NCI-H524 (cell line): ENCODE data around the gene PAPOLG.
"Not testable (repeated sequence)": the region's sequence is repeated elsewhere in the genome, so short reads cannot be mapped to it uniquely, and the experiment has no call there.

Experiments used
- DNase-seq, 2 experiments: peaks; one replicate each; lab custom pipeline; 2025; lab: John Stamatoyannopoulos, UW

PAPOLG gene

DNA sequence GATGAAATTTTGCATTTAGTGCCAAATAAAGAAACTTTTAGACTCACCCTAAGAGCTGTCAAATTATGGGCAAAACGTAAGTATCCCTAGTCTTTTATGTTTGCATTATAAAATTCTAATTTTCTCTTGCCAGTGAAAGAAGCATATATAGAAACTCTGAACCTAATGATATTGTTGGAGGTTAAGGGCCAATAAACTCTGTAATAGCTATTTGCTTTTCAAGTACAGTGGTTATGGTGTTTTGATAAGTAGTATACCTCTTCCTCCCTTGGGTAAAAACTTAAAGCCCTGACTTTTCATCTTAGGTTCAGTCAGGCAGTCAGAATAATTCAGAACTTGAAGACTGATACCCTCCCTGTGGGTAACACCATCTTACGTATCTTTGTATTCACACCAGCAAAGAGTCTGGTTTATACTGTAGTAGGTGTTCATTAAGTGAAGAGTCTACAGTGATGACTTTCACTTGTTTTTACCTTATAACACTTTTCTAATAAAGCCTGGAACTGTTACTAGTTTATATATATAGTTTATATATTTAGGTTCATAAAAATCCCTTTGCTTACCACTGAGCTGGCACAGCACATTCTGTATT is 19.1 kb downstream of the PAPOLG start:
- DNase-seq = no peak

DNA sequence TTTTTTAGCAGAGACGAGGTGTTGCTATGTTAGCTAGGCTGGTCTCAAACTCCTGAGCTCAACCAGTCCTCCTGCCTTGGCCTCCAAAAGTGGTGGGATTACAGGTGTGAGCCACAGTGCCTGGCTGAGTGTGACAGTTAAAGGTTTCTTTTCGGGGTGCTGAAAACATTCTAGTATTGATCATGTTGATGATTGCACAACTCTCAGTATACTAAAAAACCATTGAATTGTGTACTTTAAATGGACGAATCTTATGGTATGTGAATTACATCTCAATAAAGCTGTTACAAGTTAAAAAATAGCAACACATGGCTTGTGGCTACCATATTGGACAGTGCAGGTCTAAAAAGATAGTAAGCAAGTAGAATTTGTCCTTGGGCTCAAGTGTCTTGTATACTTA is 22.3 kb downstream of the PAPOLG start:
- DNase-seq = no peak

GRCh38 chr2:60779426-60779825 is 23.4 kb downstream of the PAPOLG start:
- DNase-seq = no peak

GRCh38 chr2:60780721-60781120 is 24.7 kb downstream of the PAPOLG start:
- DNase-seq = no peak

DNA sequence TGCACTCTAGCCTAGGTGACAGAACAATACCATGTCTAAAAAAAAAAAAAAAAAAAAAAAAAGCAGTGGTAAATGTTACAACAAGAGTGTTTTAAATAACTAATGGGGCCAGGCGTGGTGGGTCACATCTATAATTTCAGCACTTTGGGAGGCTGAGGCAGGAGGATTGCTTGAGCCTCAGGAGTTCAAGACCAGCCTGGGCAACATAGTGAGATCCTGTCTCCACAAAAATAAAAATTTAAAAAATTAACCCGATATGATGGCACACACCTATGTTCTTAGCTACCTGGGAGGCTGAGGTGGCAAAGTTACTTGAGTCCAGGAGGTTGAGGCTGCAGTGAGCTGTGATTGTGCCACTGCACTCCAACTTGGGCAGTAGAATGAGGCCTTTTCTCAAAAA is 37.1 kb downstream of the PAPOLG start:
- no peak for DNase-seq

DNA sequence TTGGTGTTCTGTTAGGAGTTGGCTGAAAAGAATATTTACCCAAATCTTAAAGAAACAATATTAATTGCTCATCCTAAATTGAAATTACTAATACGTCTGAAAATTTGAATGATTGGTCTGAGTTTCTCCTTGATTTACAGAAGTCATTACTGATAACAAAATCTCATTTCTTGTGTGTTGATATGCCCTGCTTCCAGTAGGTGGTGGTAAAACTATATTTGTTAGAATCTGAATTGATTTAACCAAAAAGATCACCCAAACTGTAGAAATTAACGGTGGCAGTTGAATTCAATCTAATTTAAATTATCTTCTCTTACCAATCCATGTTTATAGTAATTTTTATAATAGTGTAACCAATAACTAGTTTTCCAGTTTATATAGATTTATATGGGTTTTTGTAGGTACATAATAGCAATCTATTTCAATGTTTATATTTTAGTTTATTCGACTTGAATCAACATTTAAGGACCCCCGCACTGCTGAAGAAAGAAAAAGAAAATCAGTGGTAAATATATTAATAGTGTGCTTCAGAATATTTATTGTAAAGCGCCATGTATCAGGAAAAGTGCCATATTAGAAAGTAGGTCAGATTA is 38.3 kb downstream of the PAPOLG start:
- DNase-seq = peak in 1 of 2 experiments; percentile 33

GRCh38 chr2:60796573-60797509 is 40.8 kb downstream of the PAPOLG start:
- DNase-seq = no peak

GRCh38 chr2:60804473-60804872 is 48.4 kb downstream of the PAPOLG start:
- no peak for DNase-seq

DNA sequence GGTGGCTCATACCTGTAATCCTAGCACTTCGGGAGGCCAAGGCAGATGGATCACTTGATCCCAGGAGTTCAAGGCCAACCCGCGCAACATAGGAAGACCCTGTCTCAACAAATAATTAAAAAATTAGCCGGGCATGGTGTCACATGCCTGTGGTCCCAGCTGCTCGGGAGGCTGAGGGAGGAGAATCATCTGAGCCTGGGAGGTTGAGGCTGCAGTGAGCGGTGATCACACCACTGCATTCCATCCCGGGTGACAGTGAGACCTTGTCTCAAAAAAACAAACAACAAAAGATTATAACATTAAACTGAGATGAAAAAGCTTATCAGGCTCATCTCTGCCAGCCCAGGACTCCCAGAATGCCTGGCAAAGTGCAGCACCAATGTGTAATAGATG is 50.5 kb downstream of the PAPOLG start:
- DNase-seq = no peak

DNA sequence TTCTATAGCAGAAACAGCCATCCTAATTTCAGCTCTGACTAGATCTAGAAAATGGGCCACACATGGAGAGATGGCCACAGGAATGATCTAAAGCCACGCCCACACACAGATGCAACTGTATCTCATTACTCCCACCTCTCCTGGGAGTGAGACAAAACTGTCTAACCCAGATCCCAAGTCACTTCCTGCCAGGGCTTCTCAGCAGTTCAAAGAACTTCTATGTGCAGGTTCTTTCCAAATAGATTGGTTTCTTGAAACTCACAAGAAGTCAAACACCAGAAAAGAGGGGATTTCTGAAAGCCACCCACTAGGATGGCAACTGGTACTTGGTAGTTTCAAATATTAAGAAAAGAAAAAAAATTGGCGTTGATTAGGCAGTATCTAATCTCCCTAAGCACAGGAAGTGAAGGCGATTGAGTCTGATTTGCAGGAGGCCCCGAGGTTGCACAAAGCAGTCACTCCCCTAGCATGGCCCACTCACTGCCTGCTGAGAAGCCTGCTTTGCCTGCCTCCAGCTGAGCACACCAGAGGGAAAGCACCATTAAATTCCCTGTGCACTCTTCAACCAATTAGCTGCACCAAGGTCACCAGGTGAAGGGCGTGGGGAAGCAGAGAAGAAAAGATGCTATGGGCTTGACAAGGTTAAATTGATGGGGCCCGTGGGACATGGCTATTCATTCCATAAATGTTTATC is 51.1 kb downstream of the PAPOLG start:
- no peak for DNase-seq

DNA sequence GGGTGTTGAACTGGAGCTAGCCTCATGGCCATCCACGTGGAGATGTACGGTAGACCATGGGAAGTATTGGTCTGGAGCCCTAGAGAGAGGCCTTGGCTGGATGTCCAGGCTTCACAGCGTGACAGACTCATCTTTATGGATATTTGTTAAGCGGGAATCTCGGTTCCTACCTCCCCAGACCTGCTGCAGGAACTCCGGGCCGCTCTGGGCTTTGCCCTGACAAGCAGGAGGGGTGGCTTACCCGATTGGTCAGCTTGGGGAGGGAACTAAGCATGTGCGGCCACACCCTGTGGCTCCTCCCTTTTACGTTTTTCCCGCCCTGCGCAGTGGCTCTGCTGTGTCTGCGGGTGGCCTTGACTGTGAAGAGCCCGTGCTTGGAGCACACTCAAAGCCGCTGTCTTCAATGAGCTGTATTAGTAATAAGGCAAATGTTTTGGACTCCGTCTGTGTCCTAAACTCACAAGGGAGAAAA is 52.3 kb downstream of the PAPOLG start:
- DNase-seq = no peak

GRCh38 chr2:60811491-60812375 is 55.7 kb downstream of the PAPOLG start:
- DNase-seq = no peak

DNA sequence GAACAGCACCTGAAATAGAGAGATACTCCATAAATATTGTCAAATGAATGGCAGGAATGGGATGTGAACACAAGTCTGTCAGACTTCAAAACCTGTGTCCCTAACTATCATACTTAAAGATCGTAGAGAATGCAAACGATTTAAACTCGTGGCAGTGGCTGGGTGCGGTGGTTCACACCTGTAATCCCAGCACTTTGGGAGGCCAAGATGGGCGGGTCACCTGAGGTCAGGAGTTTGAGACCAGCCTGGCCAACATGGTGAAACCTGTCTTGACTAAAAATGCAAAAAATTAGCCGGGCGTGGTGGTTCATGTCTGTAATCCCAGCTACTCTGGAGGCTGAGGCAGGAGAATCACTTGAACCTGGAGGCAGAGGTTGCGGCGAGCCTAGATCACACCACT is 61.1 kb downstream of the PAPOLG start:
- not testable (repeated sequence) for DNase-seq

GRCh38 chr2:60818272-60818671 is 62.2 kb downstream of the PAPOLG start:
- no peak for DNase-seq

DNA sequence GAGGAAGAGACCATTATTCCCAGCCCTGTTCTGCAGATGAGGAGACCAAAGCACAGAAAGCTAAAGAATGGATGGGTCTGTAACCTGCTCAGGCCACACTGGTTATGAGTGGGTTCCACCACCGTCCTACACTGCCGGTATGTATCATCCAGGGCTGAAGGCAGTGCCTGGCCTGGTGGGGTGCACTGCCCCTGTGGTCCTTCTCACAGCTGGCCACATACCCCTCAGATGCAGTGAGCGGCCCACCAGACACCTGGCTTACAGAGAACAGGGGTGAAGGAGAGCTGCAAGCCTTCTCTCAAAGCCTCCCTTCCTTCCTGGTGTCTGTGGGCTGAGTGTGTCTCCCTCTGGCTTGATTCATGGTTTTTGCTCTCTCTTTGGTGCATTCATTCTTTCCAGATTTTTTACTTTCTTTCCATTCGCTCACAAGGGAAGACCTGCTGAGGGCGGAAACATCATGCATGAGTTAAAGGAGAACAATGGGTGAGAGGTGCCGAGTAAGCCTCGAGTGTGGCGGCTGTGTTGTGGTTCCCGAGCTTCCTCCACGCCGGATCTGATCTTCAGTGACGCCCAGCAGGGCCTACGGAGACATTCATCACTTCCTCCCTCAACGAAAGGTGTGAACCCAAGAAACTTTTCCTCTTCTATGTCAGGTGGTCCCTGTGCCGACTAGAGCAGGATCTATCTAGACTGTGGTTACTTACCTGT is 63.2 kb downstream of the PAPOLG start:
- no peak for DNase-seq

GRCh38 chr2:60819936-60820335 is 63.9 kb downstream of the PAPOLG start:
- no peak for DNase-seq

- no peak for DNase-seq
Observed at GRCh38 chr2:60820416-60821132, 64.5 kb downstream of the PAPOLG start.

GRCh38 chr2:60821133-60821469 is 65.0 kb downstream of the PAPOLG start:
- DNase-seq = no peak

DNA sequence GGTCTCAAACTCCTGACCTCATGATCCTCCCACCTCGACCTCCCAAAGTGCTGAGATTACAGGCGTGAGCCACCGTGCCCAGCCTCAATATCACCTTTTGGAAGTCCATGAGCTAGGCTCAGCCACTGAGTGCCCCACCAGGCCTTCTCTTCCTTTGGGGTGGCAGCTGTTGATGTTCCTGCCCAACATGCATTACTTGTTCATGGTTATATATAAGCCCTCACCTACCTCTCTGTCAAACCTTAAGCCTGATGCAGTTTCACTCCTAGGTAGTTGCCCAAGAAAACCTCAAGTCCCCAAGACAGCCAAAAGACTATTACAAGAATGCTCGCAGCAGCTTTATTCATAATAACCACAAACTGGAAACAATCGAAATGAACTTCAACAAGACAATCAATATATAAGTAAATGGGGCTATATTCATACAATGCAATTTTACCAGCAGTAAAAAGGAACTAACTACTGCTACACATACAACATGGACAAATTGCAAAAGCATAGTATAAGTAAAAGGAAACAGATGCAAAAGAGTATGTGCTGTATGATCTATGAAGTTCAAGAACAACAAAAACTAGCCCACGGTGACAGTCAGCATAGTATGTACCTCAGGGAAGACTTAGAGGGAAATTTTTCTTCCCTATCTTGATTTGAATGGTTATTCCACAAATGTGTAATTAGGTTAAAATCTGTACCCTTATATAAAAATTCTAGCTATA is 65.7 kb downstream of the PAPOLG start:
- DNase-seq = no peak

- DNase-seq = no peak
Observed at GRCh38 chr2:60822987-60823386, 66.9 kb downstream of the PAPOLG start.
